GM10248 (cell line): Measurements from ENCODE around the gene SLC4A2.

Experiments used
- CTCF ChIA-PET: fragments of 300-600 bp; sonication (Branson Sonifier 250); formaldehyde crosslinking; extraction: SDS; loops from one replicate; lab custom pipeline; 2021; ENCODE audit warnings: antibody characterized with exemption; lab: Yijun Ruan, JAX
- POLR2A ChIA-PET: fragments of 350-650 bp; sonication (Branson Sonifier 250); formaldehyde crosslinking; extraction: SDS; loops from one replicate; lab custom pipeline; 2020; ENCODE audit warnings: antibody characterized with exemption; lab: Yijun Ruan, JAX
- DNase-seq: peaks from one replicate; pipeline ENCODE4 v3.0.0; 2012; ENCODE audit errors: extremely low spot score
- TF ChIP-seq, protein P1 (sequence below): IDR thresholded peaks from 2 replicates; pipeline ENCODE4 v1.5.1; 2012; ENCODE audit warnings: mild to moderate bottlenecking, low read depth; ENCODE audit errors: extremely low read depth, missing control alignments, control extremely low read depth

The SLC4A2 gene

DNA sequence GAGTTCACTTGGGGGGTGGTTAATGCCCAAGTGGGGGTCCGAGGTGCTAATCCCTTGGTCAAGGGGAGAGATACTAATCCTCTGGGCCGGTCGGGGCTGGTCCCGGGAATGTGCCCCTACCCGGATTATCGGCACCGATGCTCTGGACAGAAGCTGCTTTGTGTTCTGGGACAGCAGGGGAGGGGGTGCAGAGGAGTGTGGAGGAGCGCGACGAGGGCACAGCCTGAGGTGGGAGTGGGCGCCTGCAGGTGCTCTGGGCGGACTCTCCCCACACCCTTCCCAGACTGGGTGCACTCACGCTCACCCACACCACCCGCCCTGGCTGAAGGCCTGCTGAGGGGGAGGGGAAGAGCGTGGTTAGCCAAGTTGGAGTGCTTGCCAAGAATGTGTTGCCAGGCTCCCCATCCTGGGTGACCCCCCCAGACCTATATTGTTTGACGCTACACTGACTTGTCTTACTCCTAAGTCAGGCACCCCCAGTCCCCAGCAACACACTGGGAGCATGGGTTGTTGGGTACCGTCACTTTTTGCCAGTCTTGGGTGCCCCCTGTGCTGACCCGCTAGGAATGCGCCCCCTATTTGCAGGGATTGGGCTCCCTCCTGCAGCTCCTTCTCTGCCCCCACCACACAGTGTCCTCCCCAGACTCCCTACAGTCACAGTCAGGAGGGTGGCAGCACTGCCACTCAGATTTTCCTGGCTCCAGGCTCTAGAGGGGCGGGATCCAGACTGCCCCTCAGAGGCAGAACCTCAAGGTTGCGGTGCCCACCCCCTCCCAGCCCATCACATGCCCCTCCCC lies 1.2 kb downstream of the SLC4A2 start:
- CTCF ChIA-PET = interaction anchor here (0.8 to 2.5 kb wide), 7 partner anchors 14 to 50 kb away, joined by 3 to 7 read pairs (median 5); no protein-coding TSS in a partner anchor
- POLR2A ChIA-PET = no interaction called here
- no peak for DNase-seq
- TF ChIP-seq, protein P1, sequence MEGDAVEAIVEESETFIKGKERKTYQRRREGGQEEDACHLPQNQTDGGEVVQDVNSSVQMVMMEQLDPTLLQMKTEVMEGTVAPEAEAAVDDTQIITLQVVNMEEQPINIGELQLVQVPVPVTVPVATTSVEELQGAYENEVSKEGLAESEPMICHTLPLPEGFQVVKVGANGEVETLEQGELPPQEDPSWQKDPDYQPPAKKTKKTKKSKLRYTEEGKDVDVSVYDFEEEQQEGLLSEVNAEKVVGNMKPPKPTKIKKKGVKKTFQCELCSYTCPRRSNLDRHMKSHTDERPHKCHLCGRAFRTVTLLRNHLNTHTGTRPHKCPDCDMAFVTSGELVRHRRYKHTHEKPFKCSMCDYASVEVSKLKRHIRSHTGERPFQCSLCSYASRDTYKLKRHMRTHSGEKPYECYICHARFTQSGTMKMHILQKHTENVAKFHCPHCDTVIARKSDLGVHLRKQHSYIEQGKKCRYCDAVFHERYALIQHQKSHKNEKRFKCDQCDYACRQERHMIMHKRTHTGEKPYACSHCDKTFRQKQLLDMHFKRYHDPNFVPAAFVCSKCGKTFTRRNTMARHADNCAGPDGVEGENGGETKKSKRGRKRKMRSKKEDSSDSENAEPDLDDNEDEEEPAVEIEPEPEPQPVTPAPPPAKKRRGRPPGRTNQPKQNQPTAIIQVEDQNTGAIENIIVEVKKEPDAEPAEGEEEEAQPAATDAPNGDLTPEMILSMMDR = no peak

DNA sequence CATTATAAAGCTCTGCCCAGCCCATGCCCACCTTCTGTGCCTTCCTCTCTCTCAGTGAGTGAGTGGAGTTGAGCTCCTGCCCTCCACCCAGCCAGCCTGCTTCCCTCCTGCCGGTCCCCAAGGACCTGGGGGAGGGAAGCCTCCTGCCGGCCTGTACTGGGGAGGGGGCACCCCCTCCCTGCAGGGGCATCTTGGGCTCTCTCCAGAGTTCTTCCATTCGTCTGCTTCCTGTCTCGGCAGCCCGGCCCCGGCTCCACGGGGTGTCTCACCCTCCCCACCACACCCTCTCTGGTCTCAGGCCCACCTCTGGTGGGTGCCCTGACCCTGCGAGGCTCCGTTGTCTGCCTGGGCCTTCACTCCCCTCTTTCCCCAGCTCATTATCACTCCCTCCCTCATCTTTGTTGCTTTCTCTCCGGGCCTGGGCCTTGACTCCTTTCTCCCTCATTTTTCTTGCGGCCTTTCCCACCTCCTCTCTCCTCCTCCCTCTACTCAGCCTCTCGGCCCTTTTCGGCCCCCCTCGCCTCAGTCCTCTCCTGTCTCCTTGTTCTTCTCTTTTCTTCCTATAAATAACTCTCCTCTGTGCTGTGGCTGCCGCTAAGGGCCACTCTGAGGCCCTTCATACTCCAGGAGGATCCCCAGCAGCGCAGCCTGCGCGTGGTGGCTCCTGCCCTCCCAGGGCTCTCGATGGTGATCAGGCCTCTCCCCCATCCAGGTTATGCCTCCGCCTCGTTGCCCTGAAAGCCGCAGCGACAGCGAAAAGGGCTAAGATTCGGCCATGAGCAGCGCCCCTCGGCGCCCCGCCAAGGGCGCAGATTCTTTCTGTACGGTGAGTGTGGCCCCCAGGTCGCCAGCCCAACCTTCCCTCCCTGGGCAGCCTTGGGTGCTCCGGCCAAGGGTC lies 2.1 kb downstream of the SLC4A2 start:
- CTCF ChIA-PET = interaction anchor here (2.1 to 2.5 kb wide), 2 partner anchors 15 to 42 kb away, joined by 4 to 7 read pairs; no protein-coding TSS in a partner anchor
- DNase-seq = no peak

DNA sequence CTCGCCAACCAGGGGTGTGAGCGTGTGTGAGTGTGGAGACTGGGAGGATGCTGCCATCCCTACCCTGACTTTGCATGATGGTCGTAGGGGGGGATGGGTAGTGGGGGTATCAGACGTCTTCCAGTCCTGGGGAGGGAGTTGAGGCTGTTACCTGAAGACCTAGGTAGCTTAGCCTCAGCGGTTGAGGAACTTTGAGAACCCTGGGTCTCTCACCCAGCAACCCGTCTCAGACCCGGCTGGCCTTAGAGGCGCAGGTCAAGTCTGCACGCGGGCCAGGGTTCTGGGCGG lies 2.7 kb downstream of the SLC4A2 start:
- DNase-seq = no peak
- ChIA-PET POLR2A (interaction anchor here (0.6 kb wide), 1 partner anchor 24 kb away, joined by 3 read pairs; the partner anchor contains the start of gene AGAP3), CTCF (interaction anchor here (0.8 to 2.5 kb wide), 3 partner anchors 14 to 49 kb away, joined by 4 to 7 read pairs (median 4); no protein-coding TSS in a partner anchor)
- TF ChIP-seq, protein P1 = no peak

More for the DNA sequence above, 2.1 kb downstream of the SLC4A2 start:
- TF ChIP-seq, protein P1 = no peak
- POLR2A ChIA-PET = no interaction called here

DNA sequence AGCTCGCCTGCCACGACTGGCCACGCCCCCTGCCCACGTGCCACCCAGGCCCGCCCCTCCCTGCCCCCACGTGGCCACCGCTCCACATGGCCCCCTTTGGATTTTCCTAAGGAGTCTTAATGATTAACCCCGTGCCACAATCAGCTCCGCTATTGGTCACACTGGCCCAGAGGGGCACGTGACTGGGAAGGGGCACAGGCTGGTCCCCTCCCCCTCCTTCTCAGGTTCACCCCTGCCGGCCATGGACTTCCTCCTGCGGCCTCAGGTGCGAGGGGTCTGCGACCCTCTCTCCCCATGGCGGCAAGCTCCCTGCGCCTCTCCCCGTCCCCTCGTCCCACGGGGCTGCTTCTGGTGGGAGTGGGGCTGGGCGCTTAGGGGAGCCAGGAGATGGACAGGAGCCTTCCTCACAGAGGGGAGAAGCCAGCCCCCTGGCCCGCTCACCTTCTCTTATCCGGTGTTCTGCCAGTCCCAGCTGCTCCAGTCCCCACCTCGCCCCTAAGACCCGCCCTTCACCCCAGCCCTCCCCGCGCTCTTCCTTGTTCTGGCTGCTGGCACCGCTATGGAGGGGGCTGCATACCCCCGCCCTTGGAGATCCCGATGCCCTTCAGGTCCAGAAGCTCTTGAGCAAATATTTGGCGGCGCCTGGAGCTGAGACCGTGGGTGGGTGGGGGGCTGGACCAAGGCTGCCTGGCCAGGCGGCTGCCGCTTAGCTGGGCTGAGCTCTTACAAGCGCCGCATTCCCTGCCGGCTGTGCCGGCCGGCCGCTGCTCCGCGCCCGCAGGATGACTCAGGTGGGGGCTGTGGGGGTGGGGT lies 3.2 kb downstream of the SLC4A2 start:
- POLR2A ChIA-PET = interaction anchor here (0.6 kb wide), 1 partner anchor 23 kb away, joined by 3 read pairs; the partner anchor contains the start of gene AGAP3
- no peak for DNase-seq
- TF ChIP-seq, protein P1 = no peak
- CTCF ChIA-PET = interaction anchor here (0.8 to 2.5 kb wide), 3 partner anchors 14 to 49 kb away, joined by 4 to 7 read pairs (median 4); no protein-coding TSS in a partner anchor

DNA sequence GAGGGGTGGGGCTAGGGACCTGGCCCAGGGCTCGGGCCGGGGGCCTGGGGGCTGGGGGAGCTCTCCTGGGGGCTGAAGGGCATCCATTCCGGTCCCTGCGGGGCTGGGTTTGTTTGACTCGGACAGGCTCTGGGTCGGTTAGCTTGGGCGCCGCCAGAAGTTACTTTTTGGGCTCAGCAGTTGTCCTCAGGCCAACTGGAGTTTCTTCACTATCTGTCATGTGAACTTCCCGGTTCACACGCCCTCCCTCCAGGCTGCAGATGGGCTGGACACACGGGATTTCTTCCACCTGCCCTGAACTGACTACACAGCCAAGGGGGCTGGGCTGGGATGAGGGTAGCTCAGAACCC lies 3.8 kb downstream of the SLC4A2 start:
- CTCF ChIA-PET = interaction anchor here (2.5 kb wide), 1 partner anchor 13 kb away, joined by 7 read pairs; no protein-coding TSS in a partner anchor

More for the DNA sequence above, 3.8 kb downstream of the SLC4A2 start:
- TF ChIP-seq, protein P1 = no peak
- no peak for DNase-seq
- POLR2A ChIA-PET = no interaction called here
